ENCODE results near the gene NUDT3. TPM values are rescaled to one million over a fixed set of nuclear protein-coding genes. Genes with fewer than 3 reads are reported as not detected.
"Not testable (repeated sequence)": the region's sequence is repeated elsewhere in the genome, so short reads cannot be mapped to it uniquely, and the experiment has no call there.

NUDT3 gene
- total RNA-seq, 1 donor from 2014 or later, result 18.7 TPM

DNA sequence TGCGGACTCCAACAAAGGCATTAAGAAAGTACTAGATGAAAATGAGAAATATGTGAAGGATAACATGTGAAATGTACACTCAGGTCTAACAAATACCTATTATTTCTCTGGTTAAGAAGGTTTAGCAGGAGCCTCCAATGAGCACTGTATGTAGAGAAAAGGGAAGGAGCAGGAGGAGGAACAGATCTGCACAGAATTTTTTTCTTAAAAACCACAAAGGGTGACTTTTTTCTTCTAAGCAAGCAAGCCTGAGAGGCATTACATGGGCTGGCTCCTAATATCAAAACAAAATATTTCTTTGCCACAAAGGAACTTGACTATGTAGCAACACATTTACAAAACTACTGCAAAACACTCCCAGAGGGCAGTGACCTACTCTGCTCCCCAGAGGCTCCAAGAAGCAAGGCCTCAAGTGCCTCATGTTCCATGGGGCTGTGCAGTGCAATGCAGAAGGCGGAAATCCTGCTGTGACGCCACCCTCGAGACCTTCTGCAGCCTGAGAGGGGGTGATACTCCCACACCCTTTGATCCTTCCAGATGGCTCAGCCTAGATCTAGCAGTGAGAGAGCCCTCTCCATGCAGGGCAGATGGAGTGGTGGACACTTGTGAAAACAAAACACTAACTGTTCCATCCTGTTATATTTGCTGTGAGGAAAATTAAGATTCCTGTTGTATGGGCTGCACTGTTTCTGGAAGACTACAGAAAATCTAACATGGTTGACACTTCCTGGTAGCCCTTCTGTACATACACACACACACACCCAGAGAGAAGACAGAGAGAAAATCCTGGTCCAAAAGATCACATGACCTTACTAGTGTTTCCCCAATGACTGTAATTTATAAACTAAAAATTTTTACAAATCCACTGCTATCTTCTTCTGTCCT, 107.7 kb downstream of the NUDT3 start:
- no peak for ATAC-seq

DNA sequence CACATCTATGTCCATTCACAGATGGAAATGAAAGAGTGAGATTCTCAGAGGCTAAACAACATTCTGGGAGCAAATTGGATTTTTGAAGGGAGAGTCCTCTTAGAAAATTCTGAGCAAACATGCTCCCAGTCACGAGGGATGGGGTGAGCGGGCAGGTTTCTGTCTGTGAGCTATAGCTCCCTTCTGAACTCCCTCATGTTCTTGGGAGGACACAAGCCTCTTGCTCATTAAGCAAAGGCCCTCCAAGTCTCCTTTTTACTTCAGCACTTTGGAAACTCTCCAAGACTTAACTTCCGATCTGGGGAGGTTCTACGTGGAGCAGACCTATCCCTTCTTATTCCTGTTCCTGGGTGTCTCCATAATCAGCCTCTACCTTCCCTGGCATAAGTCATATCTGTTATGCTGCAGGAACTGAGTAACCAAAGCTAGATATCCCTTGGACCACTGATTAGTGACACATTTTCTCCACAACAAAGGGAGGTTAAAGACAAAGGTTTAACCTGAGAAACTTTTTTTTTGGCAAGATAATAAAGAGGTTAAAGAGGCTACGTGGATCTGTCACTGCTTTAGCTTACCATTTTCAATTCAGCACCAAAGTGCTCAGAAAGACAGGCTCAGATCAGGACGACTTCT, 110.7 kb downstream of the NUDT3 start:
- no peak for ATAC-seq

- no peak for ATAC-seq
These were observed 112.3 kb downstream of the NUDT3 start for GRCh38 chr6:34280216-34280615.

- no peak for ATAC-seq
These were observed 113.6 kb downstream of the NUDT3 start for GRCh38 chr6:34278833-34279232.

DNA sequence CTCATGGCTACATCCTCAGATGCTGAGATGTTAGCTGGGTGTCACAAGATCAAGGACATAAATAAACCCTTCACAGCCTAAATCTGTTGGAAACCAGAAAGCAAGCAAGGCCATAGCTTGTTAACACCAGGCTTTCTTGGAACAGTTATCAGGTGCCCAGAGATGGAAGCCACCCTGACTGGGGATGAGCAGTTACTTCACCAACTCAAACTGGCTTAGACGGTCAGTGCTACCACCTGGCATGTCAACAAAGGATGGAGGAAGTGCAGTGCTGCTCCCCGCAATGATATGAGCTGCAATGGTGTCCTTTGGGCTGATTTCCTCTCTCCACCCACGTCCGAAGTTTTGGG, 114.7 kb downstream of the NUDT3 start:
- ATAC-seq, result no peak

GRCh38 chr6:34276881-34277762, 115.3 kb downstream of the NUDT3 start:
- no peak for ATAC-seq

DNA sequence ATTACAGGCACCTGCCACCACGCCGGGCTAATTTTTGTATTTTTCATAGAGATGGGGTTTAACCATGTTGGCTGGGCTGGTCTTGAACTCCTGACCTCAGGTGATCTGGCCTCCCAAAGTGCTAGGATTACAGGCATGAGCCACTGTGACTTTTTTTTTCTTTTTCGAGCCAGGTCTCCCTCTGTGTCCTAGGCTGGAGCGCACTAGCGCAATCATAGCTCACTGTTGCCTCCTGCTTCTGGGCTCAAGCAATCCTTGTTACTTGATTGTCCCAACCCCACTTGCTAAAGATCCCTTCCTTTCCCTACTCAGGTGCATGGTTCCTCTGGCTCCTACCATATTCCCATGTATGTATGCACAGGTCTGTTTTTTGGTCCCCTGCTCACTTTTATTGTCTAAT, 116.3 kb downstream of the NUDT3 start:
- no peak for ATAC-seq

- ATAC-seq, result no peak
These were observed 117.2 kb downstream of the NUDT3 start for GRCh38 chr6:34275128-34275804.

DNA sequence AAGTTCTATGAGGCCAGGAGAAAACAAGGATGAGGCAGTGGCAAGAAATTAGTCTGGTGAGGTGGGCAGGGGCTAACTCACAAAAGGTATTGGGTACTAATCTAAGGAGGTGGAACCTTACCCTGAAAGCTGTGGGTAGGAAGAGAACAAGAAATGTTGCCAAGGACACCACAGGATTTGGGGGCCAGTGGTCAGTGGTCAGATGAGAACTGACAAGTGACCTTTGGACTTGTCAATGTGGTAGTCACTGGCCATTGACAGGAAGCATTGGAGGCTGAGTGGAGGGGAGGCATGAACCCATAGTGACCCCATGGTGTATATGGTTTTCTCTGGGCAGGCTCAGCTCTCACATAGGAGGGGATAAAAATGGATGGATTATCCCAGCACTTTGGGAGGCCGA, 118.3 kb downstream of the NUDT3 start:
- no peak for ATAC-seq

GRCh38 chr6:34273242-34273805, 119.1 kb downstream of the NUDT3 start:
- peak; percentile 66 for ATAC-seq

GRCh38 chr6:34272013-34272926, 120.2 kb downstream of the NUDT3 start:
- peak; percentile 41 for ATAC-seq

DNA sequence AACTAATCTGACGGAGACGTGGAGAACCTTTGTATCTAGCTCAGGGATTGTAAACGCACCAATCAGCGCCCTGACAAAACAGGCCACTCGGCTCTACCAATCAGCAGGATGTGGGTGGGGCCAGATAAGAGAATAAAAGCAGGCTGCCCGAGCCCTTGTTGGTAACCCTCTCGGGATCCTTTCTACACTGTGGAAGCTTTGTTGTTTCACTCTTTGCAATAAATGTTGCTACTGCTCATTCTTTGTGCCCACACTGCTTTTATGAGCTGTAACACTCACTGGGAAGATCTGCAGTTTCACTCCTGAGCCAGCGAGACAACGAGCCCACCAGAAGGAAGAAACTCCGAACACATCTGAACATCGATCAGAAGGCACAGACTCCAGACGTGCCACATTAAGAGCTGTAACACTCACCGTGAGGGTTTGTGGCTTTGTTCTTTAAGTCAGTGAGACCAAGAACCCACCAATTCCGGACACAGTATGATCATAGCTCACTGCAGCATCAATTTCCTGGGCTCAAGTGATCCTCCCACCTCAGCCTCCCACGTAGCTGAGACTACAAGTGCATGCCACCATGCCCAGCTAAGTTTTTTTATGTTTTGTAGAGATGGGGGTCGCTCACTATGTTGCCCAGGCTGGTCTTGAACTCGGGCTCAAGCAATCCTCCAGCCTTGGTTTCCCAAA, 122.7 kb downstream of the NUDT3 start:
- ATAC-seq, result not testable (repeated sequence)

DNA sequence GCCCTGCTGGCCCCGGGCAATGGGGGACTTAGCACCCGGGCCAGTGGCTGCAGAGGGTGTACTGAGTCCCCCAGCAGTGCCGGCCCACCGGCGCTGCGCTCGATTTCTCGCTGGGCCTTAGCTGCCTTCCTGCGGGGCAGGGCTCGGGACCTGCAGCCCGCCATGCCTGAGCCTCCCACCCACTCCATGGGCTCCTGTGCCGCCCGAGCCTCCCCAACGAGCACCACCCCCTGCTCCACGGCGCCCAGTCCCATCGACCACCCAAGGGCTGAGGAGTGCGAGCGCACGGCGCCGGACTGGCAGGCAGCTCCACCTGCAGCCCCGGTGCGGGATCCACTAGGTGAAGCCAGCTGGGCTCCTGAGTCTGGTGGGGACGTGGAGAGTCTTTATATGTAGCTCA, 123.3 kb downstream of the NUDT3 start:
- ATAC-seq, result not testable (repeated sequence)

- no peak for ATAC-seq
These were observed 124.7 kb downstream of the NUDT3 start for GRCh38 chr6:34267746-34268145.

GRCh38 chr6:34263484-34263883, 129.0 kb downstream of the NUDT3 start:
- not testable (repeated sequence) for ATAC-seq

DNA sequence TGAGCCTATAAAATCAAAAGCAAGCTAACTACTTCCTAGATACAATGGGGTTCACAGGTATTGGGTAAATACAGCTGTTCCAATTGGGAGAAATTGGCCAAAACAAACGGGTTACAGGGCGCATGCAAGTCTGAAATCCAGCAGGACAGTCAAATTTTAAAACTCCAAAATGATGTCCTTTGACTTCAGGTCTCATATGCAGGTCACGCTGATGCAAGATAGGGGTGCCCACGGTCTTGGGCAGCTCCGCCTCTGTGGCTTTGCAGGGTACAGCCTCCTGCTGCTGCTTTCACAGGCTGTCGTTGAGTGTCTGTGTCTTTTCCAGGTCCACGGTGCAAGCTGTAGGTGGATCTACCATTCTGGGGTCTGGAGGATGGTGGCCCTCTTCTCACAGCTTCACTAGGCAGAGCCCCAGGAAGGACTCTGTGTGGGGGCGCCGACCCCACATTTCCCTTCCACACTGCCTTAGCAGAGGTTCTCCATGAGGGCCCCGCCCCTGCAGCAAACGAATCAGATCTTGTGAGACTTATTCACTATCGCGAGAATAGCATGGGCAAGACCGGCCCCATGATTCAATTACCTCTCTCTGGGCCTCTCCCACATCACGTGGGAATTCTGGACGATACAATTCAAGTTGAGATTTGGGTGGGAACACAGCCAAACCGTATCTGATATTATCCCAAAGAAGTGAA, 131.7 kb downstream of the NUDT3 start:
- no peak for ATAC-seq

DNA sequence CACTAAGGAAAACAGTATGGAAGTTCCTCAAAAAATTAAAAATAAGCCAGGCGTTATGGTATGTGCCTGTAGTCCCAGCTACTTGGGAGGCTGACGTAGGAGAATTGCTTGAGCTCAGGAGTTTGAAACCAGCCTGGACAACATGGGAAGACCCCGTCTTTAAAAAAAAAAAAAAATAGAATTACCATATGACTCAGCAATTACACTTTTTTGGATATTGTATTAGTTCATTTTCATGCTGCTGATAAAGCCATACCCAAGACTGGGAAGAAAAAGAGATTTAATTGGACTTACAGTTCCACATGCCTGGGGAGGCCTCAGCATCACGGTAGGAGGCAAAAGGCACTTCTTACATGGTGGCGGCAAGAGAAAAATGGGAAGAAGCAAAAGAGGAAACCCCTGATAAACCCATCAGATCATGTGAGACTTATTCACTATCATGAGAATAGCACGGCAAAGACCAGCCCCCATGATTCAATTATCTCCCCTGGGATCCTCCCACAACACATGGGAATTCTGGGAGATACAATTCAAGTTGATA, 132.9 kb downstream of the NUDT3 start:
- ATAC-seq, result no peak

GRCh38 chr6:34252395-34252794, 140.1 kb downstream of the NUDT3 start:
- ATAC-seq, result not testable (repeated sequence)

- peak; percentile 37 for ATAC-seq
These were observed 142.8 kb downstream of the NUDT3 start for GRCh38 chr6:34249469-34250261.

Data from esophagus mucosa (tissue), 1 donor.